ENCODE data around the gene TMEM132C. TPM values are rescaled to one million over a fixed set of nuclear protein-coding genes. Genes with fewer than 3 reads are reported as not detected.

TMEM132C gene
- total and polyA plus RNA-seq, 2 experiments from 2014 or later = not detected

- TF ChIP-seq ZNF462 (CRISPR knock-in tag; IDR thresholded peaks at IDR 0.05) (no peak), REST (IDR thresholded peaks at IDR 0.05; ENCODE audit: unreplicated experiment) (no peak), STAT1 (IDR thresholded peaks at IDR 0.05; ENCODE audit: unreplicated experiment) (no peak), ZNF114 (CRISPR knock-in tag; IDR thresholded peaks at IDR 0.05) (no peak)
- TF ChIP-seq, protein P1, sequence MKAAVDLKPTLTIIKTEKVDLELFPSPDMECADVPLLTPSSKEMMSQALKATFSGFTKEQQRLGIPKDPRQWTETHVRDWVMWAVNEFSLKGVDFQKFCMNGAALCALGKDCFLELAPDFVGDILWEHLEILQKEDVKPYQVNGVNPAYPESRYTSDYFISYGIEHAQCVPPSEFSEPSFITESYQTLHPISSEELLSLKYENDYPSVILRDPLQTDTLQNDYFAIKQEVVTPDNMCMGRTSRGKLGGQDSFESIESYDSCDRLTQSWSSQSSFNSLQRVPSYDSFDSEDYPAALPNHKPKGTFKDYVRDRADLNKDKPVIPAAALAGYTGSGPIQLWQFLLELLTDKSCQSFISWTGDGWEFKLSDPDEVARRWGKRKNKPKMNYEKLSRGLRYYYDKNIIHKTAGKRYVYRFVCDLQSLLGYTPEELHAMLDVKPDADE (IDR thresholded peaks at IDR 0.05) = no peak
These were observed 282.0 kb downstream of the TMEM132C start (continued) for GRCh38 chr12:128548949-128549348.

Measured in GM23338 (cell line).